ENCODE data around the gene THAP8.

Gene THAP8

GRCh38 chr19:36032251-36033104, 21.6 kb downstream of the THAP8 start, which contains the start of gene CLIP3:
Gene CLIP3, minus strand, starts transcription at chr19:36032873. Its CDS starts 516 bp downstream, at chr19:36032357.
- DNase-seq (ENCODE audit: extremely low spot score, insufficient read length, low read depth) (peak; percentile 42), FAIRE-seq (no peak)

- no peak for DNase-seq (ENCODE audit: extremely low spot score, insufficient read length, low read depth)
- FAIRE-seq = no peak
Measured at GRCh38 chr19:36031308-36031707, 22.8 kb downstream of the THAP8 start.

DNA sequence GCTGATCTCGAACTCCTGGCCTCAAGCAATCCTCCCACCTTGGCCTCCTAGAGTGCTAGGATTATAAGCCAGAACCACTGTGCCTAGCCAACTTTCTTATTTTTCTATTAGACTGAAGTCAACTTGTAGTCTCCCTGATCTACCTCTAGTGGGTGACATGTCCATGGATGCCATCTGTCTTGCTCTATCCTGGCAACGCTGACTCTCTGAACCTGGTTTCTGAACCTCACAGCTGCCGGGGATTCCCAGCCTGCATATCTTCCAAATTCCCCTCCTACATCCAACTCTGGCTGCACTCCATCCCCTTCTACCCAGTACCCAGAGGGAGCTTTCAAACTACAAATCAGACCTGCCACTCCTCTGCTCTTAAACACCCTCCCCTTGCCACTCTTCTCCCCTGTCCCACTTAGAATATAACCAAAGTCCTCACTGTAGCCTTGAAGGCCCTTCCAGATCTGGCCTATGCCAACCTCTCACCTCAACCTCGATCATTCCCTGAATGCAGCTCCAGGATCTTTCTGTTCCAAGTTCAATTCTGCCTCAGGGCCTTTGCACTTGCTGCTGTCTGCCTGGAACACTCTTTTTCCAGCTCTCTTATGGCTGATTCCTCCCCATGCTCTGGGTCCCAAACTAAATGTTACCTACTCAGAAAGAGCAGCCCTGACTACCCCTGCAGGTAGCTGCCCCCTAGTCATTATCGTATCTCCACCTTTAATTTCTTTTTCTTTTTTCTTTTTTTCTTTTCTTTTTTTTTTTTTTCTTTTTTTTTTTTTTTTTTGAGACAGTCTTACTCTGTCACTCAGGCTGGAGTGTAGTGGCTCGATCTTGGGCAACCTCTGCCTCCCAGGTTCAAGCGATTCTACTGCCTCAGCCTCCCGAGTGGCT, 23.6 kb downstream of the THAP8 start:
- no peak for FAIRE-seq
- no peak for DNase-seq (ENCODE audit: extremely low spot score, insufficient read length, low read depth)

DNA sequence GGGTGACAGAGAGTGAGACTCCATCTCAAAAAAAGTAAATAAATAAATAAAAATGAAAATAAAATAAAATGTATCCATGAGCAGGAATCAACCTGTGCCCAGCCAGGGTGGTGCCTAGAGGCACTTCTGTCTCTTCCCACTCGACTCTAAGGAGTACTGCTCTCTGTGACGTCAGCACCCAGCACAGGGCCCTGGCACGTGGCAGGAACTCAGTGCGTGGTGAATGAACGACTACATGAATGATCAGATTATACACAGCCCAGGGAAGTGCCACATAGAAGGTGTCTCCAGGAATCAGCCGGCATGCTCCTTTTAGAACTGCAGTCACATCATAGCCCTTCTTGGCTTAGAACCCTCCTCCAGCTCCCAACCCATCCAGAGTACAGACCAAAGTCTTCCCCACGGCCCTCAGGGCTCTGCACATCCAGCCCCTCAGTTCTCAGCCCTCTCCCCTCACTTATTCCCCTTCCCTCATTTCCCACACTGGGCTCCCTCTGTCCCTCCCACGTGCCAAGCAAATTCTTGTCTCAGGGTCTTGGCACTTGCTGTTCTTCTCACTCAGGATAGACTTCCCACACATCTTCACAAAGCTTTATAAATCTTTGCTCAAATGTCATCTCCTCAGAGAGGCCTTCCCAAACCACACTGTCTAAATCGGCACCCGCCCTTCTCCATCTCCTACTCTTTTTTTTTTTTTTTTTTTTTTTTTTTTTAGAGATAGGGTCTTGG, 25.6 kb downstream of the THAP8 start:
- FAIRE-seq = no peak
- DNase-seq (ENCODE audit: extremely low spot score, insufficient read length, low read depth) = no peak

GRCh38 chr19:36027696-36028095, 26.4 kb downstream of the THAP8 start:
- FAIRE-seq = no peak
- DNase-seq (ENCODE audit: extremely low spot score, insufficient read length, low read depth) = no peak

DNA sequence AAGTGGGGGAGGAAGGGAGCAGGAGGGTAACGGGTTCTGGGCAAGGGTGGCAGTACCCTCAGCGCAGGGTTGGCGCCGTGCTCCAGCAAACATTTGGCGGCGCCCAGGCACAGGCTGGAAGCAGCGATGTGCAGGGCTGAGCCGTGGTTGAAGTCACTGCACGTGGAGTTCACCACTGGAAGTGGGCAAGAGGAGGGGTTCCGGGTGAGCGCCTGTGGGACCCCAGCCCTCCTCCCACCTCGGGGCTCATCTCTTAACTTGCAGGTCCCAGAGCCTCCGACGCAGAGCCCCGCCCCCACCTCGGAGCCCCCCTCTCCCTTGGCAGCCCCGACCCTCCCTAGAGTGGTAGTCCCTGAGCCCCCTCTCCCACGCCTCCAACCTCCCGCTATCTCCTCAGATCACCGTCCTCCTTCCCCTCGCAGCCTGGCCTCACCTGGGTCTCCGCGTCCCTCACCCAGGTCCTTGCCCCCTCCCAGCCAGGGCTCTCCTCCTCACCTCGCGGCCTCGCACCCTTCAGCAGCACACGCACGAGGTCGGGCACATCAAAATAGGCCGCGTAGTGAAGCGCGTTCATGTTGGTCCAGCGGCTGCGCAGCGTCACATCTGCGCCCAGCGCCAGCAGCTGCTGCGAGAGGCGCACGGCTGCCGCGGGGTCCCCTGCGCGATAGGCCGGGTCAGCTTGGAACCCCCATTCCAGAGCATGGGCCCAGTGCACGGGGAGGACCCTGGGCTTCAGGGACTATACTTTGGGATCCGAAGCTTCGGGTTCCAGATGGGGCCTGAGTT, 27.8 kb downstream of the THAP8 start:
- FAIRE-seq (no peak), DNase-seq (ENCODE audit: extremely low spot score, insufficient read length, low read depth) (no peak)

GRCh38 chr19:36025541-36025940, 28.5 kb downstream of the THAP8 start:
- no peak for DNase-seq (ENCODE audit: extremely low spot score, insufficient read length, low read depth)
- FAIRE-seq = no peak

- FAIRE-seq (no peak), DNase-seq (ENCODE audit: extremely low spot score, insufficient read length, low read depth) (no peak)
Measured at GRCh38 chr19:36023432-36023831, 30.7 kb downstream of the THAP8 start.

- FAIRE-seq (no peak), DNase-seq (ENCODE audit: extremely low spot score, insufficient read length, low read depth) (no peak)
Measured at GRCh38 chr19:36019061-36019670, 34.9 kb downstream of the THAP8 start.

GRCh38 chr19:36014012-36014924, 39.8 kb downstream of the THAP8 start, which contains the start of gene ALKBH6:
Gene ALKBH6, minus strand, starts transcription at chr19:36014213. Its CDS starts 816 bp downstream, at chr19:36013397.
- DNase-seq (ENCODE audit: extremely low spot score, insufficient read length, low read depth) (peak; percentile 98), FAIRE-seq (peak; percentile 100)

- DNase-seq (ENCODE audit: extremely low spot score, insufficient read length, low read depth) (no peak), FAIRE-seq (peak; percentile 24)
Measured at GRCh38 chr19:36013280-36014011, 40.6 kb downstream of the THAP8 start.

DNA sequence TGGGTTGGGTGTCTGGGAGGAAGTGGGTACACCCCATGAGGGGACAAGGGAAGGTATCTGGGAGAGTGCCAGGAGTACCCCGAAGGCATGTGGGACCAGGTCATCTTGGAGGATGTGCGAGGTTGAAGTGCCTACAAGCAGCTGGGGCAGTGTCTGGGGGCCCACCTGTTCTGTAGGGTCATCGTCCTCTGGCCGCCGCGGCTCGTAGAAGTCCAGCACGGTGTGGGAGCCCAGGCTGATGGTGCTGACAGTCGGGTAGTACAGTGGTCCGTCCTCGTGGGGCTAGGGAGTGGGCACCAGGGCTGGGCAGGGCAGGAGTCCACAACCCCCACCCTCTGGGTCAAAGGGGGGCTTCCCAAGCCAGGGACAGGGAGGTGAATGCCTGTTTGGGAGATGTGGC, 43.7 kb downstream of the THAP8 start:
- FAIRE-seq = no peak
- no peak for DNase-seq (ENCODE audit: extremely low spot score, insufficient read length, low read depth)

- no peak for FAIRE-seq
- no peak for DNase-seq (ENCODE audit: extremely low spot score, insufficient read length, low read depth)
Measured at GRCh38 chr19:36009633-36010379, 44.3 kb downstream of the THAP8 start.

GRCh38 chr19:36009220-36009619, 44.9 kb downstream of the THAP8 start:
- peak; percentile 45 for DNase-seq (ENCODE audit: extremely low spot score, insufficient read length, low read depth)

GRCh38 chr19:36008336-36008978, 45.6 kb downstream of the THAP8 start, which contains the start of gene SYNE4:
Gene SYNE4, minus strand, starts transcription at chr19:36008813. Its CDS starts 132 bp downstream, at chr19:36008681.
- no peak for DNase-seq (ENCODE audit: extremely low spot score, insufficient read length, low read depth)
- FAIRE-seq = no peak

More at GRCh38 chr19:36009220-36009619, 44.9 kb downstream of the THAP8 start:
- no peak for FAIRE-seq

DNA sequence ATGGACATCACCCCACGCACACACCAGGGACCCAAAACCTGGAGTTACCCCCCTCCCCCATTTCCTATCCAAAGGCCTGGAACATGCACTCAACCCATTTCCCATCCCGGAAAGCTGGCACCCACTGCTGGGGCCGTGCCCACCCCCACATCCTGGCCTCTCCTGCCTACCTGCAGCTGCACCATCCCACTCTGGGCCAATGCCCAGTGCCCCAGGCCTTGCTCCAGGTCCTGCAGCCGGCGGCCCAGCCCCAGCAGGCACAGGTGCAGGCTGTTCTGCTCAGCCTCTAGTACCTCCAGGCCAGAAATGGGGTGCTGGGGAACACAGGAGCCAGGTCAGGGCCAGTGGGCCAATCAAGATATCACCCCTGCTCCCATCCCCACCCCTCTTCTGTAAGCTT, 47.1 kb downstream of the THAP8 start:
- FAIRE-seq (no peak), DNase-seq (ENCODE audit: extremely low spot score, insufficient read length, low read depth) (no peak)

All from GM18507 (cell line).